HG03175 (cell line): ENCODE results near the gene DPY19L3.
A peak's percentile ranks its signal among the peaks of the same experiment; 100 is the strongest.
"Not testable (repeated sequence)": the region's sequence is repeated elsewhere in the genome, so short reads cannot be mapped to it uniquely, and the experiment has no call there.

Source experiments
- ATAC-seq: cut with Tn5 transposase; IDR thresholded peaks from one replicate; pipeline ENCODE4 v1.9.1; 2021; ENCODE audit warnings: mild to moderate bottlenecking, moderate library complexity; ENCODE audit not compliant: unreplicated experiment

Gene DPY19L3

GRCh38 chr19:32498648-32499200 lies 93.2 kb downstream of the DPY19L3 start:
- peak; percentile 45 for ATAC-seq

- not testable (repeated sequence) for ATAC-seq
These were observed 106.9 kb downstream of the DPY19L3 start for GRCh38 chr19:32512498-32512897.

DNA sequence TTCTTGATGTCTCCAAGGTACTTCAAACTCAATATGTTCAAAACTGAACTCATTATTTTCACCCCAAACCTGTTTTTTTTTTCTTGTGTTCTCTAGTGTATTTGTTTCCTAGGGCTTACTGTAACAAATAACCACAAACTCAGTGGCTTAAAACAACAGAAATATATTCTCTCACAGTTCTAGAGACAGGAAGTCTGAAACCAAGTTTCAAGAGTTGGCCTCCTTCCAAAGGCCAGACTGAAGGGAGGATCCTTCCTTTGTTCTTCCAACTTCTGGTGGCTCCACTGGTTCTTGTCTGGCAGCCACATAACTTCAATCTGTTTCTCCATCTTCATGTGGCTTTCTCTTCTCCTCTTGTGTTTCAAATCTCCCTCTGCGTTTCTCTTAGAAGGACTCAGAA lies 113.5 kb downstream of the DPY19L3 start:
- ATAC-seq, result no peak

- ATAC-seq, result no peak
These were observed 117.4 kb downstream of the DPY19L3 start for GRCh38 chr19:32522967-32523366.

- ATAC-seq, result no peak
These were observed 121.3 kb downstream of the DPY19L3 start for GRCh38 chr19:32526895-32527294.

- ATAC-seq, result no peak
These were observed 125.2 kb downstream of the DPY19L3 start for GRCh38 chr19:32530773-32531172.

DNA sequence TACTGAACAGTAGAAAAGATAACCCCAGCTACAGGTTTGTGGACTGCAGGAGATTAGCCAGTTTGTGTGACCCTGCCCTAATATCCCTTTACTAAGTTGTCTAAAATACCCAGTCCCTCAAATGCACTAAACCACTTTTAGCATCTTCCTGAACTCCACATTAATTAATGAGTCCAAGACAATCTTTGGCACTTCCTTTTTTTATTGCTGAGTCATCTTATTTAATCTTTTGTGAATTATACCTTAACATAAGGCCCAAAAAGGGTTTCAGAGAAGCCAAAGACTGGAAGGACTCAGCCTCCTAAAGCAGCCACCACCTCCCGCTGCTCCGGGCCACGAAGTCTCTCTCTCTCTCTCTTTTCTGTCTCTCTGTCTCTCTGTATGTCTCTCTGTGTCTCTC lies 126.7 kb downstream of the DPY19L3 start:
- ATAC-seq, result no peak
